Raji (cell line): ENCODE results near the gene CDH12.

Source experiments
- POLR2A ChIP-seq: IDR thresholded peaks from 2 replicates; pipeline ENCODE4 v1.6.1; 2011; ENCODE audit warnings: low read depth, low read length, control low read depth; ENCODE audit not compliant: insufficient read depth

The CDH12 gene

DNA sequence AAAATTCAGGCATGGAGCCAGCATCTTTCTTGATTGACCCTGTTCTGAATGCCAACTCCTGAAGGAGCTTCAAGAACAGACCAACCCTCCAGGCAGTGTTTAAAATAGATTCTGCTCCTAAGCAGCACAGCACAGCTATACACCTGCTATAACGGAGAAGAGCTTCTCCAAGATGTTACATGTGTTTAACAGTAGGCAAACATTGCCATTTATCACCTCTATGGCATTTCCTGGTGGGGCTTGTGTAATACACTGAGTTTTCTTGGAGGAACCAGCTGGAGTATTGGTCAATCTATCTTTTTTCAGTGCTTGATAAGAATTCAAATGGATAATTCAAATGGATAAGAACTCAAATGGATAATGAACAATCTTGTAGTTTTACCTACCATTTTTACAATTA lies 615.1 kb downstream of the CDH12 start:
- no peak for TF ChIP-seq POLR2A

DNA sequence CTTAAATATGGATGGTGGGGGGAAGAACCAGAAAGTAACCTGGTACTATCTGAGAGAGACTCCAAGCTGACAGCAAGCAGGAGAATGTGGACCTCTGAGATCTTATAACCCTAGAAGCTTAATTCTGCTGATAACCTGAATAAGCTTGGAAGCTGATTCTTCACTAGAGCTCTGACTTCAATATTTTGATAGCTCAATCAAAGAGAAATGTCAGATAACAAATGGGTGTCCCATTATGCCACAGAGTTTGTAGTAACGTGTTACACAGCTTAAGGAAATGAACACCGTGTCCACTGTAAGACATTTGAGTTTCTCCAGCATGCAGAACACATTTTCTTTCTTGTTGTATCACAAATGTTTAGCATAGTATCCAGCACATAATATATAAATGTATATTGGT lies 626.7 kb downstream of the CDH12 start:
- no peak for TF ChIP-seq POLR2A

DNA sequence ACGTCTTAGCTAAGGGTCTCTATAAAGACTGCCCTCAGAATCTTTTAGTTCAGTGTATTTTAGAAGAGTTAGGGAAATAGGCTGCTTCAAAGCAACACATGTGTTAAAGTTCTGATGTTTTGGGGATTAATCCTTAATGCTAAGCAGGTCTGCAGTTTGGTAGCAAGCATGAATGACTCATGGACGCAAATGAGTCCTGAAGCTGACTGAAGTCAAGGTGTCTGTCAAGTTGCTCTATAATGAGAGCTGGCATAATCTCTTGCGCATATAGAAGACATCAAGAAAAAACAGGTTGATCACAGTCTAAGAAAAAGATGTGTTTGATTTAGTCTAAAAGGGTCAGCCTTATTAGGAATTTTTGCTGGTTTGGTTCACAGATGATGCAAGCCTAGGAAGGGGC lies 630.1 kb downstream of the CDH12 start:
- TF ChIP-seq POLR2A, result no peak

DNA sequence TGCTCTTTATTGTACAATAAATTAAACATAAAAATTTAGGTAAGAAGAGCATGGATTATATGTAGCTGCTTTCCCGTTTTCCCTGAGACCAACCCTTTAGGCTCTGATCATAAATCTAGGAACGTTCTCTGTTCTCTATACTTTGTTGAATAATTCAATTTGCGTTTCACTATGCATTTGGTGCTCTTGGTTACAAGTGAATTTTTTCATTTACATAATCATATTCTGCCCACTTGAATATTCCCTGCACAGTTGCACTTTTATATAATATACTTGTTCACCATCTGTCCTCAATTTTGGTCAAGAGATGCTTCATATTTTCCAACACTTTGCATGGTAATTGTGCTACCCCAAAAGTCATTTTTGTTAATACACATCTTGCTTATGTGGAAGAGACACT lies 741.8 kb downstream of the CDH12 start:
- no peak for TF ChIP-seq POLR2A

DNA sequence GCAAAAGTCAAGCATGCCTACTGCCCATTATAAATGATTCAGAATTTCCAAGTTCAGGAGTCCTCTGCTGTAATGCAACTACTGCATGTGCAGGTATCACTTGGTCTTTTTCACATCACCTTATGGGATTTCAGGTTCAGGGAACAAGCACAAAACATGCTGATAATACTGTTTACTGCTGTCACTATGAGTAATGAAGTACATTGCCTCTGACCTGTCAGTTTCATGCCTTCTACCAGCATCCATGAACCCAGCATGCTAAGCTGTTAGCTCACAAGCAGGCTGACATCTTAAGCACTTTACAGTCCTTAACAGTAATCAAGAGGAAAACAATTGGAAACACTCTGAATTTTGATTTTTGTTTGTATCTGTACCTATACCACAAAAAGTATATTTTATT lies 743.8 kb downstream of the CDH12 start:
- no peak for TF ChIP-seq POLR2A

DNA sequence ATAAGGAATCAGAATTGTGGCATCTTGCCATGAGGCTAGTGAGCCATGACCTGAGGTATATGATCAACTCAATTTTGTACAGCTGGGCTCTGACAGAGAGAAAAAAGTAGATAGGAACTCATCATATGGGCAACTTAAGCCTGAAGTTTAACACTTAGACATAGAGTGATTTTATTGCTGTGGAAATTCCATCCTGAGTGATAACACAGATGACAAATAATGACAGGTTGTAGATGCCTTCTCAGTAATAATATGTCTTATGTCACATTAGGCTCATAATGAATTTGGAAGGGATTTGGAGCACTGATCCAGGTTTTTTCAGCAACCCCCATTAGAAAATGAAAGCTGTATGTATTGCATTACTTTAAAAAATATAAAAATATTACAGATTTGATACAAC lies 744.6 kb downstream of the CDH12 start:
- no peak for TF ChIP-seq POLR2A

DNA sequence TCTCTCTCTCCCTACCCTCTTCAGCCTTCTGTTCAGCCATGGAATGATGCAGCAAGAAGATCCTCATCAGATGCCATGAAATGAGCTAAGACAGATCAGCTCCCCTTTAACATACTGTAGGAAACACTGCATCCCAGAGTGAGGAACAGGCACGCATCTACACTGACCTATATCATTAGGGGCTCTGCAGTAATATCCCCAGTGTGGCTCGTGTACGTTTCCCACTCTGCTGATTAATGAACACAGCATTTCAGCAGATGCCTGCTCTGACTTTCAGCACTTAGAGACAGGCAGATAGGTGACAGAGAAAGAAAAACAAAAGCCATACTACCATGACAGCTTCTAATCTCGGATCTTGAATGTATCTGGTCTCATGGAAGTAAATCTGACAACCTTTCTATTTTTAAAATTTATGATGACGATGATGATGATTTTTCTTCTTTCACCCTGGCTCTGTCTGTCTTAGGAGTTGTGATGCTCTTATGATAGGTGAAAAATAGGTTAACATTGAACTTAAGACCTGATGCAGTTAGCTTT lies 750.3 kb downstream of the CDH12 start:
- no peak for TF ChIP-seq POLR2A

DNA sequence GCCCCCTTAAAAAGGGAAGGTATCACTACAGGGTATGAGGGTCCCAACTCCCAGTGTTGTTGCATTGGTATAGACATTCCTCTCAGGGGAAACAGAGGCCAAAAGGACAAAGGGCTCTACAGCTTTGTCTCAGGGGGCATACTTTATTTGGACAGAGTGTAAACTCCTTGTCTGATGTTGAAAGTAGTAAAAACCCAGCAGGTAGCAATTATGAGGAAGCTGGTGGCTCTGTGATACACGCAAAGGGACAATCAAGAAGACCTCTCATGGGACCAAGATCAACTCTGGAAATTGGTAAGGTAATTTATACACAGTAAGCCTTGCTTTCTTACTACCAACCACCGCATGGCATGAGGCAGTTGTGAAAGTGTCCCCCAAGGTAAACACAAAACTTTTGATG lies 764.6 kb downstream of the CDH12 start:
- TF ChIP-seq POLR2A, result no peak

DNA sequence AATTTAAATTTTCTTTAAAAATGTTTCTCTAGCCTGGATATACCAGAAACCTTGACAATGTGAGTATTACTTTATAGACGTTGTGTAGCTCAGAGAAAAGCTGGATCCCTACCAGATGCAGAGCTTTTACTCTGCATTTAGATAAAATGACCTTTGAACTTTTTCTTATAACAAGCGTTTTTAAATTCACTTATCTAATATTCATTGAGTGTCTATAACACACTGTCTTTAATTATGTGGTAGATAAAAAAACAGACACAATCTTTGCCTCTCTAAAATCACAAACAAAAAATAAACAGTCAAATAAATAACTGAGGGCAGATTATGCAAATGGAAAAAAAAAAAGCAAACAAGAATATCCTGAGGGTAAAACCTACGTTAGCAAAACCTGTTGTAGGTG lies 773.6 kb downstream of the CDH12 start:
- TF ChIP-seq POLR2A, result no peak

DNA sequence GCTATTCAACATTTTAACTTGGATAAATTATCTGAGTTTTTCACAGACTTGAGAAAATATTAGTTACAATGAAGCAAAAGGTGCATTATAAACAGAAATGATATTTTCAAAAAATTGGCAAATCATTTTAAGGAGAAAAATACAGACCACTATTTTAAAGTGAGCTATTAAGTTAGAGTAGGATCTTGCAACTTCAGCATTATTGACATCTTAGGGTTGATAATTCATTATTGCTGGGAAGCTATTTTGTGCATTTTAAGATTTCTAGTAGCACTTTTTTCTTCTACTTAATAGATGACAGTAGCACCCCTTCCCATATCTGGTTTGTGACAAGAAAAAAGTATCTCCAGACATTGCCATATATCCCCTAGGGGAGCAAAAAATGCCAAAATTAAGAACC lies 774.1 kb downstream of the CDH12 start:
- TF ChIP-seq POLR2A, result no peak

DNA sequence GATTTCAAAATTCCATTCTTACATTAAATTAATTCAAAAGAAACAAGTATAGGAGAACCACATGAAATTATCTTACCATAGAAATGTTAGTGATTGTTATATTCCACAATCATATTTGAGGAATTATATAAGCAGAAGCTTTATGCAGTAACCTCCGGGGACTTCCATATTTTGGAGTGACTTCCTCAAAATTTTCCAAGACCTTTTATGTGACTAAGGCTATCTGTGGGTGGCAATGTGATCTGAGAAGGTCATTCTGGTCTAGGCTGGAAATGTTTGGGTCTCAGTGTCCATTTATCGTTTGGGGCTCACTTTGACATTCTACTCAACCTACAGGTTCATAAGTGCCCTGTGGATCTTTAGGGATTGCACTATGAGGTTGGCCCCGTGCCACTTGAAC lies 776.6 kb downstream of the CDH12 start:
- TF ChIP-seq POLR2A, result no peak

DNA sequence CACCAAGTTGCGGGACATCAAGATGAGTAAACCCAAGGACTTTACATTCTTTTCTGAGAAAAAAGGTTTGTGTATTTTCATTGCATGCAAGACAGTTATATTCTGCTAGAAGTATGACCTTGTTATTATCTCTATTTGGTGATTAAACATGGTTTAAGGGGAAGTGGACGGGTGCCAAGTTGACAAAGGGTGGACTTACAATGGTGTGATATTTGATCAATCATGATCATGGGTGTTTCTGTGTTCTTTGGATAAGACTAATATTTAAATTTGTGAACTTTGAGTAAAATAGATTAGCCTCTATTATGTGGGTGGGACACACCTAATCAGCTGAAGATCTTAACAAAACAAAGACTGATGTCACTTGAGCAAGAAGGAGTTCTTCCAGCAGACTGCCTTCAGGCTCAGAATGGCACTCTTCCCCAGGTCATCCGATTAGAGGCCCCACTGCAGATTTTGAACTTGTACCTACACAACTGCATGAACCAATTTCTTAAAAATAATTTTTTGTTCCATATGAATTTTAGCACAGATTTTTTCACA lies 782.9 kb downstream of the CDH12 start:
- no peak for TF ChIP-seq POLR2A

DNA sequence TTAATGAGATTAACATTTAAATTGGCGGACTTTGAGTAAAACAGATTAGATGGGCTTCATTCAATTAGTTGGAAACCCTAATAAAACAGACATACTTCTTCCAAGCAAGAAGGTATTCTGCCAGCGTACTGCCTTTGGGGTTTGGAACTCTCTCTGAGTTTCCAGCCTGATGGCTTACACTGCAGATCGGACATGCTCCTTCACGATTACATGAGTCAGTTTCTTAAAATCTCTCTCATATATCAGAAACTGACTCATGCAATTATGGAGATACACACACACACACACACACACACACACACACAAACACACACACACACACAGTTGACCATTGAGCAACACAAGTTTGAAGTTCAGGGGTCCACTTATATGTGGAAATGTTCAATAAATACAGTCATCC lies 789.4 kb downstream of the CDH12 start:
- no peak for TF ChIP-seq POLR2A

DNA sequence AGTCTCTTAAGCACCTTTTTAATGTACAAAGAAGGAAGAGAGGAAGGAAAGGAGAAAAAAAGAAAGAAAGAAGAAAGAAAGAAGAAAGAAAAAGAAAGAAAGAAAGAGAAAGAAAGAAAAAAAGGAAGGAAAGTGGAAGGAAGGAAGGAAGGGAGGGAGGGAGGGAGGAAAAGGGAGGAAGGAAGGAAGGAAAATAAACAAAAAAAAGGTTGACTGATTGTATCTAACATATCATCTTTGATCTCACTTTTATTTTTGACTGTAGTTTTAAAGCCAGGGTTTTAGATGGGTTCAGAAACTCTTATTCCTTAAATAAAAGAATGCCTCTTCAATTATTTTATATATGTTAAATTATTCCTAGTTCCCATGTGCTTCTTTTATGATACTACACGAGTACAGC lies 794.5 kb downstream of the CDH12 start:
- TF ChIP-seq POLR2A, result no peak

DNA sequence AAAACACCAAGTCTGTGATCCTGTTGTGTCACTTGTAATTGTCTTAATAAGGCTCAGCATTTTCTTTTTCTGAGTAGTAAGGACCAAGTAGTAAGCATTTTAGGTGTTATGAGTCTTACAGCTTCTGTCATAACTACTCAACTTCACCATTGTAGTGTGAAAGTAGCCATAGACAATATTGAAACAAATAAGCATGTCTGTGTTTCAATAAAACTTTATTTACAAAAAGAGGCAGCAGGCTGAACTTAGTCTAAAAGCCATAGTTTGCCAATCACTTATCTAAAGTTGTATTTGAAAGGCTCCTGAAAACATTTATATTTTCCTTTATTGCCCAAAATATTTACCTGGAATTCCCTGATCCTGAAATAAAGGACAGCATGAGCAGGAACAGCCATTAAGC lies 796.1 kb downstream of the CDH12 start:
- no peak for TF ChIP-seq POLR2A

DNA sequence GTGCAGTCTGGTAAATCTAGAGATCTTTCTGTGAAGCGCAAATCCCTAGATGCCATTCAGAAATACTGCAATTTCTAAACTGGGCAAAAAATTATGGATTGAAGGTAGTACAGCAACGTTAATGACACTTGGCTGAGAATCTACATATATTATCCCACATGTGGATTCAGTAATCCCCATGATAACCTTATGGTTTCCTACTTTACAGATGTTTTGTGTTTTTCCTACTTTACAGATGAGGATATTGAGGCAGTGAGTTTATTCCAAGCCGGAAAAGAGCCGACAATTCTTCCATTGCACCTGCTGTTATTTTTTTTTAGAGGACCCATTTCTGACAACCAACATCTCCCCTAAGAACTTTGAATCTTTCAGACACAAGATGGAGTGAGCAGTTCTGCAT lies 796.5 kb downstream of the CDH12 start:
- no peak for TF ChIP-seq POLR2A

DNA sequence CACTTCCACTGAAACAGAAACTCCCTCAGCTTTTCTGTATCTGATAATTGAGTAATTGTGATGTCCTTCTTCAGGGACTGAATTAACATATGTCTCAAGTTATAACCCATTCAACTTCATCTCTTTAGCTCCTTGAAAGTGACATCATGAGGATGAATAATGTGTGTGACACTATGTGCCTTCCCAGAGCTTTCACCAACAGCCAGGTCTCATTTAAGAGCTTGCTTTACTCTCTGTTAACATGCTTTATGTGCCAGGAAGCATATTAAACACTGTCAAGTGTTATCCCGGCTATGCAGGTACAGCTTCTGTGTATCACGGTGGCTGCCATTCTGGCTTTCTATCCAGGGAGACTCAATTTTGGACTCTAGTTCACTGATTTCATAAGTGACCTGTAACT lies 799.9 kb downstream of the CDH12 start:
- TF ChIP-seq POLR2A, result no peak
